Stimulated activated CD4-positive, alpha-beta T cell treated with anti-CD3 and anti-CD28 coated beads, Interleukin-2, amount 100 ng/mL, for 4 hours (primary cell): ENCODE measurements around the gene AQP10.
"Not testable (repeated sequence)": the region's sequence is repeated elsewhere in the genome, so short reads cannot be mapped to it uniquely, and the experiment has no call there.

Experiments used
- DNase-seq: peaks from one replicate; pipeline ENCODE4 v3.0.0-alpha.2; 2020; ENCODE audit warnings: low read depth

Gene AQP10, protein sequence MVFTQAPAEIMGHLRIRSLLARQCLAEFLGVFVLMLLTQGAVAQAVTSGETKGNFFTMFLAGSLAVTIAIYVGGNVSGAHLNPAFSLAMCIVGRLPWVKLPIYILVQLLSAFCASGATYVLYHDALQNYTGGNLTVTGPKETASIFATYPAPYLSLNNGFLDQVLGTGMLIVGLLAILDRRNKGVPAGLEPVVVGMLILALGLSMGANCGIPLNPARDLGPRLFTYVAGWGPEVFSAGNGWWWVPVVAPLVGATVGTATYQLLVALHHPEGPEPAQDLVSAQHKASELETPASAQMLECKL

DNA sequence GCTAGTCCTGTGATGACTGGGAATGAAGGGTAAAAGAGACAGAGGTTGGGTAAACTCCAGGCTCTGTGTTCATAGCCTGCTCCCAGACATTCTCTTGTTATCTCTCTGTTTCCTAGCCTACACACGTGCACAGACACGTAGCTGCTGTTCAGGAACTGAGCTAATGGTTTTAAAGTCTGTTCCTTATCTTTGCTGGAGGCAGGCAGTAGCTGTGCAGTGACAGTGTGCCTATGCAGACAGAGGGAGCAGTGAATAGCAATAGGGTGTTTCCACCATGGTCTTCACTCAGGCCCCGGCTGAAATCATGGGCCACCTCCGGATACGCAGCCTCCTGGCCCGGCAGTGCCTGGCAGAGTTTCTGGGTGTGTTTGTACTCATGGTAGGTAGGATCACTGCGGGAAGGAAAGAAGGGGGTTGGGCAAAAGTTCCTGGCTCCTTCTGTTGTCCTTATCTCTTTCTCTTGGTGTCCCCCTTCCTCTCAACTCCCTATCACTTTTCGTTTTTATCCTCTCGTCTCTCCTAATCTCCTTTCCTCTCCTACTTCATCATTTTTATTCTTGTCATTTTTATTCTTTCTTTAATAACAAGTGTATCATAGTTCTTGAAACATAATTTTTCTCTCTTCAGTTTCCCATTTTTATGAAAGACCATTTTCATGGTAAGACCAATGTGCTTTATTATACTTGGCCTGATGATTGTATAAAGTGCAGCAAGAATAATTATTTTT lies at the start of gene AQP10:
AQP10 (plus strand) TSS at position 212 of the 727 bp plus-strand sequence; CDS start at position 275, 63 bp downstream.
- no peak for DNase-seq

DNA sequence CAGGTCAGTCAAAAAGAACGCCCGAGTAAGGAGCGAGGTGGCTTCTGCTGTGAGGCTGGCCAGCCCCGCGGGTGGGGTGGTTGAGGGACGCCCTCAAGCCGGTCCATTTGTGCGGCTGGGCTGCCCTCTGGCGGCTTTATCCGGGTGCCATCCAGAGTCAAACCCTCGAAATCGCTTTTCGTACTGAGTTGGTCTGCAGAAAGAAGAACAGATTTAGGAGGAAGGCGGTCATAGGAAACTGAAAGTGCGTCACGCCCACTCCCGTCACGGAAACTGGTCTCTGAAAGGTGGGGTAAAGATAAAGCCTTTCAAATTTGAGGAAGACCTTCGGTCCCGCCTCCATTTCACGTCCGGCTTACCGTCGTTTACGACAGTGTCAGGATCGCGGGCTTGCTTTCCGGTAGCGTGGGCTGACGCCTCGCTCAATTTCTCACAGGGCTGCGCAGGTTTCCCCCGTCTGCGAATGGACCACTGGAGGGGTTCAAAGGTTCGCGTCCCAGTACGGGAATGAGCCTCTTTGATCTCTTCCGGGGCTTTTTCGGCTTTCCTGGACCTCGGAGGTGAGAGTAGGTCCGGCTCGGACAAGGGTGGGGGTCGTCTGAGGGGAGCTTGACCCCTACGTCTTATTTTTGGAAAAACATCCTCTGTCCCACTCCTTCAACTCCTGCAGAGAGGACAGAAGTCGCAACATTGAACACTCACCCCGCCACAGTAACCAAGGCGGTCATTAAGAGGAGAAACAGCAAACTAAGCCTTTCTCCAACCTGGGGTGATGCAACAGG lies 48.5 kb upstream of the AQP10 start, which contains the start of gene HAX1:
HAX1 (plus strand) TSS at position 413 of the 782 bp plus-strand sequence; CDS start at position 508, 95 bp downstream.
- DNase-seq = peak; percentile 98

DNA sequence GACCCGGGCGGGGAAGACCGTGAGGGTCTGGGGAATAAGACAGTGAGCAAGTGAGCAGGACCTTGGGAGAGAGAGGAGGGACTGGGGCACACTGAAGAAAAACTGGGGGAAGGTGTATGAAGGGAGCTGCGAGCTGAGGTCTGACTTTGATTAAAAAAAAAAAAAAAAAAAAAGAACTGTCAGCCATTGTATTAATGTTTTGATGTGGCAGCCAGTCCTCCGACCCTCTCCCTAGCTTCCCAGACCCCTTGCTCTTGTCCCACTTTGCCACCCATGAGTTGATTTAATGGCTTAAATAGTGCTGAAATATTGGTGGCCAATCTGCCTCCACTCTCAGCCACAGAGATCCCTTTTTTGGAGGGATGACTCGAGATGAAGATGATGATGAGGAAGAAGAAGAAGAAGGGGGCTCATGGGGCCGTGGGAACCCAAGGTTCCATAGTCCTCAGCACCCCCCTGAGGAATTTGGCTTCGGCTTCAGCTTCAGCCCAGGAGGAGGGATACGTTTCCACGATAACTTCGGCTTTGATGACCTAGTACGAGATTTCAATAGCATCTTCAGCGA lies 47.8 kb upstream of the AQP10 start:
- no peak for DNase-seq

DNA sequence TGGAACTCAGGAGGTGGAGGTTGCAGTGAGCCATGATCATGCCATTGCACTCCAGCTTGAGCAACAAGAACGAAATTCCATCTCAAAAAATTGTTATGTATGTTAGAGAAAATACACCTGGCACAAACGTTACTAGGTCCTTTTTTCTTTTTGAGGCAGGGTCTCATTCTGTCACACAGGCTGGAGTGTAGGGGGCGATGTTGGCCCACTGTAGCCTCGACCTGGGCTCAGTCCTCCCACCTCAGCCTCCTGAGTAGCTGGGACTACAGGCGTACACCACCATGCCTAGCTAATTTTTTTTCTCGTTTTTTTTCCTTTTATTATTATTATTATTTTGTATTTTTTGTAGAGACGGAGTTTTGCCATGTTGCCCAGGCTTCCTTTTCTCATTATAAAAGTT lies 44.1 kb upstream of the AQP10 start:
- no peak for DNase-seq

DNA sequence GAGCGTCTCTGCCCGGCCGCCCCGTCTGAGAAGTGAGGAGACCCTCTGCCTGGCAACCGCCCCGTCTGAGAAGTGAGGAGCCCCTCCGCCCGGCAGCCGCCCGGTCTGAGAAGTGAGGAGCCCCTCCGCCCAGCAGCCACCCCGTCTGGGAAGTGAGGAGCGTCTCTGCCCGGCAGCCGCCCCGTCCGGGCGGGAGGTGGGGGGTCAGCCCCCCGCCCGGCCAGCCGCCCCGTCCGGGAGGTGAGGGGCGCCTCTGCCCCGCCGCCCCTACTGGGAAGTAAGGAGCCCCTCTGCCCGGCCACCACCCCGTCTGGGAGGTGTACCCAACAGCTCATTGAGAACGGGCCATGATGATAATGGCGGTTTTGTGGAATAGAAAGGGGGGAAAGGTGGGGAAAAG lies 33.3 kb upstream of the AQP10 start:
- not testable (repeated sequence) for DNase-seq

DNA sequence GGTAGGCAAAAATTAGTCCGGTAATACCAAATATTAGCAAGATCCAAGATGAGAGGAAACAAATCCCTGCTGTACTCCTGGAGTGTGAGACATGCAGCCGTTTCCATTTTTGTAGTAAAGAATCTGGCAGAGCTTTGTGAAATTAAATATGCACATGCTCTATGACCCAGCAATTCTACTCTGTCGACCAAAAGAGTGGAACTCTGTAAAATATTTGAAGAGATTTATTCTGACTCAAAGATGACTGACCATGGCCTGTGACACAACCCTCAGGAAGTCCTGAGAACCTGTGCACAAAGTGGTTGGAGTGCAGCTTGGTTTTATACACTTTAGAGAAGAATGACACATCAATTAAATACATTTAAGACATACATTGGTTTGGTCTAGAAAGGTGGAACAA lies 32.2 kb upstream of the AQP10 start:
- DNase-seq = no peak

DNA sequence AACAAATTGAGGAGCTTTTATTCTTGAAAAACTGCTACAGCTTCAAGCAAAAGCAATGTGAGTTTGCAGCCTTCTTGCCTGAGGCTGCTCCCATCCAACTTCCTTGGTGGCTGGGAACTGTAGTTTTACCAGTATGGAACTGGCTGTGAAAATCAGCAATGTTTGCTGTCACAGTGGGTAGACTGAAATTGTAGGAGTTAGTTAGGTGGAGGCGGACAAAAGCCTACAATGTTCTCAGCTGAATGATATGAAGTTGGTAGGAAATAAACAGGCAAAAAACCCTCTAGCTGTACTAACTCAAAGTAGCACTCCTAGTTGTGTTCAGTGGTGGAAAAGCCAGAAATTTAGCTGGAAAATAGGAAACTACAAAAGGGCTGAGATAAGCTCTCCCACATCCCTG lies 30.0 kb upstream of the AQP10 start:
- DNase-seq = no peak

DNA sequence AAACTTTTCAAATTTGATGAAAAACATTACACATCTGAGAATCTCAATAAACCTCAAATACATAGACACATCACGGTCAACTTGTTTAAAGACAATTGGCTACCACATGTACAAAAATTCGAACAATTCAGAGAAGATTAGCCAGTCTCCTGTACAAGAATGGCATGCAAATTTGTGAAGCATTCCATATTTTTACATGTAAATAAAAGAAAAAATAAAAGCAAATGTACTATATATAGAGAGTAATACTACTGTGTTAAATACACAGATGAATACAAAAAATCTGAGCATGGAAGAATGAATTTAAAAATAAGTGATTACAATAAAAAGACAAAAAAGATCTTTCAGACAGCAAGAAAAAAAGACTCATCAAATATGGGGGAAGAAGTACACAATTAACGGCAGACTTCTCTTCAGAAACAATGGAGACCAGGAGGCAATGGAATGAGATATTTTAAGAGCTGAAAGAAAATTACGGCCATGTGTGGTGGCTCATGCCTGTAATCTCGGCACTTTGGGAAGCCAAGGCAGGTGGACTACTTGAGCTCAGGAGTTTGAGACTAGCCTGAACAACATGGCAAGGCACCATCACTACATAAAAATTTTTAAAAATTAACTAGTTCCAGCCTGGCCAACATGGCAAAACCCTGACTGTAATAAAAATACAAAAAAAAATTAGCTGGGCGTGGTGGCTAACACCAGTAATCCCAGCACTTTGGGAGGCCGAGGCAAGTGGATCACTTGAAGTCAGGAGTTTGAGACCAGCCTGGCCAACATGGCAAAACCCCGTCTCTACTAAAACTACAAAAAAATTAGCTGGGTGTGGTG lies 25.3 kb upstream of the AQP10 start:
- DNase-seq = no peak

DNA sequence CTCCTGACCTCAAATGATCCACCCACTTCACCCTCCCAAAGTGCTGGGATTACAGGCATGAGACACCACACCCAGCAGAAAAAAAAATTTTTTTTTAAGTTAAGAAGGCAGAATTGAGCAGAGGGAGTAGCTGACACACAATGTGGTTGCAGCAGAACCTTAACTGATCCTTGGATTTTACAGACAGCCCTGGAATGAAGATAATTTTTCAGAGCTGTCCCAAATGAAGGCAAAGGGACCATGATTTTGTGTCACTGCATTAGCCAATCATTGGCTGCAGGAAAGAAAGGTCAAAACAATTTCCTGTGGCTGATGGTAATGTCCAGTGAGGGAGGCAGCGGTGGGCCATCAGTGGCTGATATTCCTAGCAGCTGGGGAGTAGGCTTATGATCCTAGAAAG lies 19.3 kb upstream of the AQP10 start:
- DNase-seq = no peak

DNA sequence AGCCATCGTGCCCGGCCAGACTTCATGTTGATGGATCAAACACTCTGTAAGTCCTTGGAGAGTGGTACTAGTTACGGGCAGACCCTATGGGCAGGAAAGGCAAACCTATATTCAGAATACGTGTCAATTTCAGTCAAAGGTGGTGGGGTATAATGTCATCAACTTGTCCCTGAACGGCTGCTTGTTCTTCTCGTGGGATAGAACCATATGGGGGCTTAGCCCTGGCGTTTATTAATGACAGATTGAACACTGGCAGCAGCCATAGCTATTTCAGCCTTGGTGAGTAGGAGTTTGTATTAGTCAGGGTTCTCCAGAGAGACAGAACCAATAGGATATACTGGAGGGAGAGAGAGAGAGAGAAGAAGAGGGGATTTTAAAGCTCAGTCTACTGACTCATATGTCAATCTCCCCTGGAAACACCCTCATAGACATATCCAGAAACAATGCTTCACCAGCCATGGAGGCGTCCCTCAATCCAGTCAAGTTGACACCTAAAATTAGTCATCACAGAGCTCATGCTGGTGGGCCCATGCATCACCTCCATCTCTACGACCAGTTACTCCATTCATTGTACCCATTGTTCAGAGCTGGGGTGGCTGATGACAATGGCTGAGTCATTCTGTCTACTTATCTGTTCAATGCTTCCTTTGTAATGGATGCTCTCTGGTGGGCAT lies 16.1 kb upstream of the AQP10 start:
- DNase-seq = no peak

DNA sequence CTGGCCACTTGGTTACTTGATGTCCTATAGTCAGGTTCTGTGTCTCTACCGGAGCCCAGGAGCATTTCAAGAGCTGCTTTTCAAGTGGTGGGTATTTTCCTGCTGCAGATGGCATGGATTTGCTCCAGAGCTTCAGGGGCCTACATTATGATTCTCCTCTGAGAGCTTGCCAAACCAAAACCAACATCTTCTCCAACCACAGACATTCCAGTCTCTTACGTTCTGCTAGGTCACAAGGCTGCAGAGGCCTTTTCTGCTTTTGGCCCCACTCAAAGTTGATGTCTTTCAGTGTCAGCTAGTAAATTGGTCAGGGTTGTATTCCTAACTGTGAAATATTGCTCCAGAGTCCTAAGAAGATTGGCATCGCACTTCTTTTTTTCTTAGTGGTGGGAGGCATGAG lies 14.7 kb upstream of the AQP10 start:
- no peak for DNase-seq

DNA sequence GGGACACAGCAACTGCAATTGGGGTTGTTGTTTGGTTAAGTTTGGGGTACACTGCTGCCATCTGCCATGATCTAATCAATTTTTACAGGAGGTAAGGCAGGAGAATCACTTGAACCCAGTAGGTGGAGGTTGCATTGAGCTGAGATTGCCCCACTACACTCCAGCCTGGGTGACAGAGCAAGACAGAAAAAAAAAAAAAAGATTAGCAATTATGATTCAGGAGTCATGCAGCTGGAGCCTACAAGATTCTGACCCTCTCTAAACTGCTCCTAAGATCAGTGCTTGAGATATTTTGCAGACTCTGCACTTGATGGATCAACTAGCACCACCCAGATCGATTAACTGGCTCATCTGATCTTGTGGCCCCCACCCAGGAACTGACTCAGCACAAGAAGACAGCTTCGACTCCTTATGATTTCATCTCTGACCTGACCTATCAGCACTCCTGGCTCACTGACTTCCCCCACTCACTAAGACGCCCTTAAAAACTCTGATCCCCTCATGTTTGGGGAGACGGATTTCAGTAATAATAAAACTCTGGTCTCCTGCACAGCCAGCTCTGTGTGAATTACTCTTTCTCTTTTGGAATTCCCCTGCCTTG lies 13.1 kb upstream of the AQP10 start:
- not testable (repeated sequence) for DNase-seq

DNA sequence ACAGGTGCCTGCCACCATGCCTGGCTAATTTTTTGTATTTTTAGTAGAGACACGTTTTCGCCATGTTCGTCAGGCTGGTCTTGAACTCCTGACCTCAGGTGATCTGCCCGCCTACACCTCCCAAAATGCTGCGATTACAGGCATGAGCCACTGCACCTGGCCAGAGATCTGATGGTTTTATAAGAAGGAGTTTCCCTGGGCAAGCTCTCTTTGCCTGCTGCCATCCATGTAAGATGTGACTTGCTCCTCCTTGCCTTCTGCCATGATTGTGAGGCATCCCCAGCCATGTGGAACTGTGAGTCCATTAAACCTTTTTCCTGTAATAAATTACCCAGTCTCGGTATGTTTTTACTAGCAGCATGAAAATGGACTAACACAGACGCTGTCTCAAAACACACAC lies 11.8 kb upstream of the AQP10 start:
- DNase-seq = not testable (repeated sequence)

DNA sequence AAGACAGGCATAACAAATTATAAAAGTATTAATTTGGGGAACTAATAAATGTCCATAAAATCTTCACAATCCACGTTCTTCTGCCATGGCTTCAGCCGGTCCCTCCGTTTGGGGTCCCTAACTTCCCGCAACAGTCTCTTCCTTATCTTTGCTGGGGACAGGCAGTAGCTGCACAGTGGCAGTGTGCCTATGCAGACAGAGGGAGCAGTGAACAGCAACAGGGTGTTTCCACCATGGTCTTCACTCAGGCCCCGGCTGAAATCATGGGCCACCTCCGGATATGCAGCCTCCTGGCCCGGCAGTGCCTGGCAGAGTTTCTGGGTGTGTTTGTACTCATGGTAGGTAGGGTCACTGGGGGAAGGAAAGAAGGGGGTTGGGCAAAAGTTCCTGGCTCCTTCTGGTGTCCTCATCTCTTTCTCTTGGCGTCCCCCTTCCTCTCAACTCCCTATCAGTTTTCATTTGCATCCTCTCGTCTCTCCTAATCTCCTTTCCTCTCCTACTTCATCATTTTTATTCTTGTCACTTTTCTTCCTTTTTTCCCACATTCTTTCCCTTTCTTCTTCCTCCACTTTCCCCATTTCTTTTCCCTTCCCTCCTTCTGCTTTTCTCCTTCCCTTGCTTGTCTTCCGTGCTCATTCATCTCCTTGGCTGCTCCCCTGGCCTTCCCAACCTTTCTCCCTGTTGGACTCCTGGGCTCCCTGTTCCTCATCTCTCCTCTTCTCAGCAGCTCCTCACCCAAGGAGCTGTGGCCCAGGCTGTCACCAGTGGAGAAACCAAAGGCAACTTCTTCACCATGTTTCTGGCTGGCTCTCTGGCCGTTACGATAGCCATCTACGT lies 8.4 kb upstream of the AQP10 start:
- not testable (repeated sequence) for DNase-seq

DNA sequence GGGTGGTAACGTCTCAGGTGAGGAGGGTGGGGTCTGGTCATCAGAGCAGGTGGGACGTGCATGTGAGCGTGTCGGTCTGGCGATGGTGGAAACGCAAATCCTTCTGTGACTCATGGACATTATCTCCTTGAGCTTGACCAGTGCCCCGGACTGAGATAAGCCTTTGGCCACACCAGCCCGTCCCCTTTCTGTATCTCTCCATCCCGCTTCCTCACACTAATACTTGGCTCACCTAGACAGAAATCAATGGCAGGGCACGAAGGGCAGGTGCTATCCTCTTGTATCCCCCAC lies 7.9 kb upstream of the AQP10 start:
- no peak for DNase-seq

DNA sequence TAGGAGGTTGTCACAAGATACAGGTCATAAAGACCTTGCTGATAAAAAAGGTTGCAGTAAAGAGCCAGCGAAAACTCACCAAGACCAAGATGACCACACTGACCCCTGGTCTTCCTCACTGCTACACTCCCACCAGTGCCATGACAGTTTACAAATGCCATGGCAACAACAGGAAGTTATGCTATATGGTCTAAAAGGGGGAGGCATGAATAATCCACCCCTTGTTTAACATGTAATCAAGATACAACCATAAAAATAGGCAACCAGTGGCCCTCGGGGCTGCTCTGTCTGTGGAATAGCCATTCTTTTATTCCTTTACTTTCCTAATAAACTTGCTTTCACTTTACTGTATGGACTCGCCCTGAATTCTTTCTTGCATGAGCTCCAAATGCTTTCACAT lies 6.7 kb upstream of the AQP10 start:
- not testable (repeated sequence) for DNase-seq

DNA sequence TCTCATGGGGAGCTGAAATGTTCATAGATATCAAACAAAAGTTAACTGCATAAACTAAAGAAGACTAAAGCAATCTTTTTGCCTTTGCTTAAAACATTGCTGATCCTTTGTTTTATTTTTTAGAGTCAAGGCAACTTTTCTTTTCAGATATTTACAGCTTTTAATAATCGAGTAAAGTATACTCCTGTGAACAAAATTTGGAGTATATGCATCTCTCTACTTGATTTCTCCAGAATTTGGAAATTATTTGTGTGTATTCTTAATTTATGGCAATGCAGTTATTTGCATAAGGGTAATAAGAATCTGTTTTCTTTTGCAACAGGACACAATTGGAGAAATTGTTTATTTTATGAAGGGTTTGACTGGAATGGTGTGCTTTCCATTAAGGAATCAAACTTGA lies 4.2 kb upstream of the AQP10 start:
- no peak for DNase-seq

DNA sequence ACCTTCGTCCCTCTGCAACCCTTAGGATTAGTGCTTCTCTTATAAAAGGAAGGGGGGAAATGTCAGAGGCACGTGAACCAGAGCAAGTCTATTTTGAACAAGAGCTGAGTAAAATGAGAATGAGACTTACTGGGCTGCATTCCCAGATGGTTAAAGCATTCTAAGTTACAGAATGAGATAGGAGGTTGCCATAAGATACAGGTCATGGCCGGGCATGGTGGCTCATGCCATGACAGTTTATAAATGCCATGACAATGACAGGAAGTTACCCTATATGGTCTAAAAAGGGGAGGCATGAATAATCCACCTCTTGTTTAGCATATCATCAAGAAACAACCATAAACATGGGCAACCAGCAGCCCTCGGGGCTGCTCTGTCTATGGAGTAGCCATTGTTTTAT lies 2.5 kb upstream of the AQP10 start:
- DNase-seq = no peak

DNA sequence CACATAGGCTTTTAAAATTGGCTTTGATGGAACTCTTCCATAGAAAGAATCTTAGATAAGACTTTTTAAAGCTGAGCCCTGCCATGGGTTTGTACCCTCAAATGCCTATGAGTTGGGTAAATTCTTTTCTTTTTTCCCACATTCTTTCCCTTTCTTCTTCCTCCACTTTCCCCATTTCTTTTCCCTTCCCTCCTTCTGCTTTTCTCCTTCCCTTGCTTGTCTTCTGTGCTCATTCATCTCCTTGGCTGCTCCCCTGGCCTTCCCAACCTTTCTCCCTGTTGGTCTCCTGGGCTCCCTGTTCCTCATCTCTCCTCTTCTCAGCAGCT lies 679 bp downstream of the AQP10 start:
- DNase-seq = not testable (repeated sequence)

DNA sequence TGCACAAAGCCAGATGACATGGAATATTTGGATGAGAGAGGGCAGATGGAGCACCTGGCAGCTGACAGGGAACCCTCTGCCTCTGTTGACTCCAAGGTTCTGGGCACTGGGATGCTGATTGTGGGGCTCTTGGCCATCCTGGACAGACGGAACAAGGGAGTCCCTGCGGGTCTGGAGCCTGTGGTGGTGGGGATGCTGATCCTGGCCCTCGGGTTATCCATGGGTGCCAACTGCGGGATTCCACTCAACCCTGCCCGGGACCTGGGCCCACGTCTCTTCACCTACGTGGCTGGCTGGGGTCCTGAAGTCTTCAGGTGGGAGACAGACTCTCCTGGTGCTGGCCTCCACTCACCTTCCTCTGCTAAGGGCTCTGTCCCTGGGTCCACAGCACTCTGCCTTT lies 2.6 kb downstream of the AQP10 start:
- DNase-seq = no peak
